Caco-2 (cell line): ENCODE results near the gene ADGRV1. TPM values are rescaled to one million over a fixed set of nuclear protein-coding genes. Genes with fewer than 3 reads are reported as not detected.
A peak's percentile ranks its signal among the peaks of the same experiment; 100 is the strongest.

Experiments used
- BruUV-seq: library from RNA; stranded (reverse); fragments of 400-500 nt; replicated peaks from 2 replicates; lab custom pipeline; 2021; lab: Mats Ljungman, UMichigan
- CTCF ChIA-PET: fragments of 300-600 bp; sonication (Branson Sonifier 250); formaldehyde crosslinking; loops from one replicate; lab custom pipeline; 2022; ENCODE audit warnings: antibody characterized with exemption; lab: Charles Lee
- POLR2A ChIA-PET: fragments of 300-600 bp; sonication (Branson Sonifier 250); formaldehyde crosslinking; loops from one replicate; lab custom pipeline; 2022; ENCODE audit warnings: antibody characterized with exemption; lab: Charles Lee
- DNase-seq, 2 experiments: peaks; one replicate each; pipeline versions ENCODE4 v3.0.0 to v3.0.0-alpha.2; 2020 to 2022
- H3K27me3 ChIP-seq: replicated peaks from 2 replicates; pipeline ENCODE4 v1.6.0; 2011; ENCODE audit warnings: low read length; ENCODE audit not compliant: control insufficient read depth, insufficient read depth
- H3K36me3 ChIP-seq: 2 replicates; pipeline ENCODE4 v1.5.1; 2011; ENCODE audit warnings: low read length; ENCODE audit not compliant: control insufficient read depth, insufficient read depth
- H3K4me1 ChIP-seq: fragments of 250-450 bp; sonication (Bioruptor Pico); 2 replicates; pipeline ENCODE4 v1.5.1; 2020; ENCODE audit warnings: mild to moderate bottlenecking
- H3K4me3 ChIP-seq: 2 replicates; pipeline ENCODE4 v1.5.1; 2011; ENCODE audit warnings: low read depth, mild to moderate bottlenecking, control low read depth, low read length
- H3K9me3 ChIP-seq: fragments of 250-450 bp; sonication (Bioruptor Pico); 2 replicates; pipeline ENCODE4 v1.5.1; 2020; ENCODE audit warnings: mild to moderate bottlenecking, moderate library complexity
- H3K27ac Mint-ChIP-seq: one replicate; pipeline ENCODE4 v1.8.0; 2022; ENCODE audit warnings: mixed read lengths; ENCODE audit not compliant: unreplicated experiment
- H3K27me3 Mint-ChIP-seq: one replicate; pipeline ENCODE4 v1.8.0; 2022; ENCODE audit warnings: mixed read lengths; ENCODE audit not compliant: insufficient read depth, unreplicated experiment
- H3K36me3 Mint-ChIP-seq: one replicate; pipeline ENCODE4 v1.8.0; 2022; ENCODE audit warnings: mild to moderate bottlenecking, mixed read lengths; ENCODE audit not compliant: insufficient read depth, unreplicated experiment
- H3K4me1 Mint-ChIP-seq: one replicate; pipeline ENCODE4 v1.8.0; 2022; ENCODE audit warnings: low read depth, mixed read lengths; ENCODE audit not compliant: unreplicated experiment
- H3K4me3 Mint-ChIP-seq: one replicate; pipeline ENCODE4 v1.8.0; 2022; ENCODE audit warnings: mild to moderate bottlenecking, moderate library complexity, mixed read lengths; ENCODE audit not compliant: unreplicated experiment
- H3K9me3 Mint-ChIP-seq: one replicate; pipeline ENCODE4 v1.8.0; 2022; ENCODE audit warnings: mixed read lengths; ENCODE audit not compliant: unreplicated experiment
- CTCF ChIP-seq, 2 experiments: fragments of 200-600 bp in 1 of 2; IDR thresholded peaks; 1 replicate in 1 of 2; 2 replicates in 1 of 2; pipeline versions ENCODE4 v1.5.1 to v1.8.0; 2011 to 2022; ENCODE audit warnings: antibody characterized with exemption in 1 of 2, control low read depth in 1 of 2, inconsistent platforms in 1 of 2, low read depth in 1 of 2, low read length in 1 of 2, mild to moderate bottlenecking in 1 of 2, moderate library complexity in 1 of 2; ENCODE audit not compliant: insufficient read depth in 1 of 2, severe bottlenecking in 1 of 2, unreplicated experiment in 1 of 2
- intact Hi-C: fragments of 100-400 bp; cut with micrococcal nuclease; formaldehyde crosslinking; loops from one replicate; pipeline ENCODE4 v1.10.0; 2022; ENCODE audit not compliant: unreplicated experiment
- total RNA-seq: library from RNA; stranded (reverse); gene quantifications from 2 replicates; pipeline ENCODE4 v1.2.3, GENCODE V29; 2022

Gene ADGRV1
- total RNA-seq, 1 experiment from 2014 or later = 23.2 TPM

DNA sequence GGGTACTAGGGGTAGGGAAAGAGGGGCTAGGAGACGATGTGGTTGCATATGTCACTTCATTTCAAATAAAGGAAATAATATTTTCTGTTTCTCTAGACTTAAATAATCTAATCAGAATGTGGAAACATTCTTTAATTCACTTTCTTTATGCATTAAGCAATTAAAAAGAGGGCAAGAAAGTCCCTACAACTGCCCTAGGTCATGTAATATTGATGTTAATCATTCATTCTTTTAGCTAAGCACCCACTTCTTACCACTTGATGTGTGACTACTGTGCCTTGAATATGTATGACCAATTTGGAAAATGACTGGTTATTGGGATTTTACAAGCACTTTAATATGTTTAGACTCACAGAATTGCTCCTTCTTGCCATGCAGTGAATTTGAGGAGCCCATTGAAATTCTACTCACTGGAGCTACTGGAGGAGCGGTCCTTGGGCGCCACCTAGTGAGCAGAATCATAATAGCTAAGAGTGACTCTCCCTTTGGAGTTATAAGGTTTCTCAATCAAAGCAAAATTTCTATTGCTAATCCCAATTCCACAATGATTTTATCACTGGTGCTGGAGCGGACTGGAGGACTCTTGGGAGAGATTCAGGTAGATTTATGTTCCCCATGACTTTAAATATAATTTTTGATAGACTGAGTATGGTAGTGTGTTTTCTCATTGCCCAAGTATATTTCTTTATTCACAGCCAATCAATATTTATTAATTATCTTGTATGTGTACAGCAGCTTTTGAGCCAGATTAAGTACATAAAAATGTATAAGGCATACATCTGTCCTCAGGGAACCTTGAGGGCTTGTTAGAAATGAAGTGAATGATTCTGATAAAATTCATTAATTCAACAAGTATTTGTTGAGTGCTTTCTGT is 225.1 kb downstream of the ADGRV1 start:
- POLR2A ChIA-PET = no interaction called here
- CTCF ChIA-PET = interaction anchor here (0.6 to 1.2 kb wide), 9 partner anchors 9 to 344 kb away, joined by 3 to 9 read pairs (median 3); no protein-coding TSS in a partner anchor
- H3K4me1 ChIP-seq = no peaks in the 10 kb centered on the region
- no peak overlapping the region for H3K27ac Mint-ChIP-seq
- DNase-seq = peak; percentile 64 to 83
- no peaks in the 10 kb centered on the region for H3K9me3 ChIP-seq
- intact Hi-C loops = loop anchor here (1.0 to 2.0 kb wide), 5 partner anchors 74 to 362 kb away; partner anchors contain the start of gene LYSMD3
- H3K27me3 ChIP-seq = no peaks in the 10 kb centered on the region
- no peak overlapping the region for H3K4me3 ChIP-seq
- no peaks in the 10 kb centered on the region for H3K27me3 Mint-ChIP-seq
- no peaks in the 10 kb centered on the region for H3K9me3 Mint-ChIP-seq
- BruUV-seq = no TSS peak
- no peaks in the 10 kb centered on the region for H3K36me3 ChIP-seq
- peak; percentile 84 to 91 for TF ChIP-seq CTCF (IDR thresholded peaks at IDR 0.05; ENCODE audit: insufficient read depth in 1 of 2, low read depth in 1 of 2, low read length in 1 of 2, severe bottlenecking in 1 of 2, unreplicated experiment in 1 of 2)
- H3K36me3 Mint-ChIP-seq = no peaks in the 10 kb centered on the region
- no peak overlapping the region for H3K4me3 Mint-ChIP-seq
- H3K4me1 Mint-ChIP-seq = no peaks in the 10 kb centered on the region

GRCh38 chr5:90786756-90787155 is 228.2 kb downstream of the ADGRV1 start:
- H3K27ac Mint-ChIP-seq = no peak overlapping the region
- no peaks in the 10 kb centered on the region for H3K36me3 Mint-ChIP-seq
- no peaks in the 10 kb centered on the region for H3K4me1 Mint-ChIP-seq
- Histone ChIP-seq H3K4me1 (no peaks in the 10 kb centered on the region), H3K27me3 (no peaks in the 10 kb centered on the region), H3K4me3 (no peak overlapping the region), H3K36me3 (no peaks in the 10 kb centered on the region), H3K9me3 (no peaks in the 10 kb centered on the region)
- H3K27me3 Mint-ChIP-seq = no peaks in the 10 kb centered on the region
- CTCF ChIA-PET = no interaction called here
- TF ChIP-seq CTCF (IDR thresholded peaks at IDR 0.05; ENCODE audit: insufficient read depth in 1 of 2, low read depth in 1 of 2, low read length in 1 of 2, severe bottlenecking in 1 of 2, unreplicated experiment in 1 of 2) = no peak
- intact Hi-C loops = no loop called here
- DNase-seq = no peak
- POLR2A ChIA-PET = no interaction called here
- BruUV-seq = no TSS peak
- H3K9me3 Mint-ChIP-seq = no peaks in the 10 kb centered on the region
- H3K4me3 Mint-ChIP-seq = no peak overlapping the region

DNA sequence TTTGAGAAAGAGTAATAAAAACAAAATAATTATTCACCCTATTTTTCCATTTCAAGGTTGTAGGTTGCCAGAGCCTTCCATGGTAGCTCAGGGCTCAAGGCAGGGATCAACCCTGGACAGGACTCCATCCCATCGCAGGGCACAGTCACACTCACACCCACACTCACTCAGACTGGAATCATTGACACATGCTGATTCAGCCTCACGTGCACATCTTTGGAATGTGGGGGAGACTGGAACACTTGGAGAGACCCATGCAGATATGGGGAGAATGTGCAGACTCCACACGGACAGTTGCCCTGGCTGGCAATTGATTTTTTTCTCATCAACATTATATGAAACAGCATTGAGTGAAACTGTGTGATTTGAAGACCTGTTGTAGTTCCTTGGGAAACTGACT is 234.1 kb downstream of the ADGRV1 start:
- BruUV-seq = no TSS peak
- POLR2A ChIA-PET = no interaction called here
- H3K4me1 Mint-ChIP-seq = no peaks in the 10 kb centered on the region

More for the DNA sequence above, 234.1 kb downstream of the ADGRV1 start:
- CTCF ChIA-PET = interaction anchor here (0.8 to 1.1 kb wide), 2 partner anchors 9 to 627 kb away, joined by 3 to 5 read pairs; no protein-coding TSS in a partner anchor
- Histone ChIP-seq H3K9me3 (peaks cover 3% of the 10 kb centered on the region; the same call in 1 of the 2 replicates), H3K4me3 (no peak overlapping the region), H3K4me1 (no peaks in the 10 kb centered on the region; the same call in 1 of the 2 replicates), H3K36me3 (no peaks in the 10 kb centered on the region), H3K27me3 (no peaks in the 10 kb centered on the region)
- Mint-ChIP-seq H3K27ac (no peak overlapping the region), H3K36me3 (no peaks in the 10 kb centered on the region), H3K9me3 (peaks cover 19% of the 10 kb centered on the region), H3K27me3 (no peaks in the 10 kb centered on the region), H3K4me3 (no peak overlapping the region)
- TF ChIP-seq CTCF (IDR thresholded peaks at IDR 0.05; ENCODE audit: insufficient read depth in 1 of 2, low read depth in 1 of 2, low read length in 1 of 2, severe bottlenecking in 1 of 2, unreplicated experiment in 1 of 2) = no peak
- intact Hi-C loops = no loop called here
- DNase-seq = no peak
